Measurements from ENCODE around the gene MCM6.
"Not testable (repeated sequence)": the region's sequence is repeated elsewhere in the genome, so short reads cannot be mapped to it uniquely, and the experiment has no call there.

Gene MCM6

GRCh38 chr2:135890149-135890548, 13.9 kb upstream of the MCM6 start:
- DNase-seq = no peak
- no peak overlapping the region for H3K4me3 Mint-ChIP-seq
- H3K36me3 Mint-ChIP-seq = peaks cover 6% of the 10 kb centered on the region
- H3K27ac Mint-ChIP-seq = no peak overlapping the region
- peaks cover 9% of the 10 kb centered on the region for H3K27me3 Mint-ChIP-seq
- H3K9me3 Mint-ChIP-seq = peaks cover 9% of the 10 kb centered on the region
- CTCF ChIA-PET = no interaction called here
- peaks cover 8% of the 10 kb centered on the region for H3K4me1 Mint-ChIP-seq

DNA sequence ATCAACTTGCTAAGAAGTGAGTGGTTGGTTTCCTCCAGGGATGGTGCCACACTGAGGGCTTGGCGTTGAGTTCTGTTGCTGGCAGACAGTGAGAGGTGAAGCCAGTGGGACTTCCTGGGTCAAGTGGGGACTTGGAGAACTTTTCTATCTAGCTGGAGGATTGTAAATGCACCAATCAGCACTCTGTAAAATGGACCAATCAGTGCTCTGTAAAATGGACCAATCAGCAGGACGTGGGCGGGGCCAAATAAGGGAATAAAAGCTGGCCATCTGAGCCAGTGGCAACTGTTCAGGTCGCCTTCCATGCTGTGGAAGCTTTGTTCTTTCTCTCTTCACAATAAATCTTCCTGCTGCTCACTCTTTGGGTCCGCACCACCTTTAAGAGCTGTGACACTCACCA, 12.3 kb upstream of the MCM6 start:
- peaks cover 13% of the 10 kb centered on the region for H3K27me3 Mint-ChIP-seq
- DNase-seq, CTCF ChIA-PET, H3K4me3 Mint-ChIP-seq, H3K27ac Mint-ChIP-seq, H3K36me3 Mint-ChIP-seq, H3K9me3 Mint-ChIP-seq, H3K4me1 Mint-ChIP-seq: not testable (repeated sequence)

DNA sequence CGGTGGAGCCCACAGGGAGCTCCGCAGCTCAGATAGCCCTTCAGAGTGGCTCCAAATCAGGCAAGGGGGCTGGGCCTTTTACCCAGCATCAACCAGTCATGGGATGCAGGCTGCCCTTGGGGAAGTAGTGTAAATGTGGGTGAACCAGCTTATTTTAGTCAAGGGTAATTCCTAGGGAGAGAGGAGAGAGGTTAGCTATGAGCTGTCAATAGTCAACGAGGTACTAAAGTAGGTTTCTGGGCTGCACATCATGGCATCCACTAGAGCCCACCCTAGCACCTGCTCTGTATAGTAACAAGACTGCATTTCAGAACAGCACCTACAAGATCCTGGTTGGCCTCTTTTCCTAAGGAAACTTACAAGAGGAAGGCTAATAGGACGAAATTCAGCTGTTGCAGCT, 9.5 kb upstream of the MCM6 start:
- CTCF ChIA-PET = interaction anchor here (1.2 to 2.5 kb wide), 2 partner anchors 491 to 499 kb away, joined by 3 to 5 read pairs; no protein-coding TSS in a partner anchor
- DNase-seq = no peak
- Mint-ChIP-seq H3K4me1 (peaks cover 8% of the 10 kb centered on the region), H3K4me3 (no peak overlapping the region), H3K27me3 (peaks cover 29% of the 10 kb centered on the region), H3K36me3 (peaks cover 4% of the 10 kb centered on the region), H3K27ac (no peak overlapping the region), H3K9me3 (peaks cover 9% of the 10 kb centered on the region)

DNA sequence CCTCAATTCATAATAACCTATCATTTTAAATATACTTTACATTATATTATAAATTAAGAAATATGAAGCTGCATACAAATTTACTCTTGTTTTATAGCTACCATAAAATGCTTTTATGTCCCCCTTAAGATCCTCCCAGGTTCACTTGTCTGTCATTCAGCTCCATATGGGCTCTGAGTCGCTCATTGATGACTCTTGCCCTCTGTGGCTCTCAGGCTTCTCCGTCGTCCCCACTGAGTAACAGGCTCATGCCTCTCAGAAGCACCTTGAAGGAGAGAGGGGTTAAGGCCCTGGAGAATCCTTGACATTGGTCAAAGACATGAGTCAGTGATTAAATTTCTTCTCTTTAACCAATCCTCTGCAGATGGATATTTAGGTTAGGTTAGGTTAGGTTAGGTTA, 6.2 kb upstream of the MCM6 start:
- Mint-ChIP-seq H3K4me1 (peaks cover 3% of the 10 kb centered on the region), H3K27ac (no peak overlapping the region), H3K4me3 (no peak overlapping the region), H3K27me3 (peaks cover 29% of the 10 kb centered on the region), H3K9me3 (no peaks in the 10 kb centered on the region), H3K36me3 (peaks cover 2% of the 10 kb centered on the region)
- CTCF ChIA-PET = interaction anchor here (0.8 kb wide), 1 partner anchor 494 kb away, joined by 3 read pairs; no protein-coding TSS in a partner anchor
- no peak for DNase-seq

DNA sequence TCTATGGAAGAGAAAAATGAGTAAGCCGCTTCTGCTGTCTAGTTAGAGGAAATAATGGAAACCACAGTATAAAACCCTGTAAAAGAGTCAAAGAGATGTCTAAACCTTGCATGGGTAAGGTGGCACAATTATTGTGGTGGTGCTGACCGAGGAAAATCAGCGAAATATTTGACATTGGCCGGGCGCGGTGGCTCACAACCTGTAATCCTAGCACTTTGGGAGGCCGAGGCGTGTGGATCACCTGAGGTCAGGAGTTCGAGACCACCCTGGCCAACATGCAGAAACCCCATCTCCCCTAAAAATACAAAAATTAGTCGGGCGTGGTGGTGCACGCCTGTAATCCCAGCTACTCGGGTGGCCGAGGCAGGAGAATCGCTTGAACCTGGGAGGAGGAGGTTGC, 527 bp upstream of the MCM6 start:
- DNase-seq, H3K9me3 Mint-ChIP-seq, H3K27me3 Mint-ChIP-seq, CTCF ChIA-PET: not testable (repeated sequence)
- H3K36me3 Mint-ChIP-seq = peaks cover 26% of the 10 kb centered on the region
- H3K27ac Mint-ChIP-seq = peak overlapping the region; percentile 90
- H3K4me3 Mint-ChIP-seq = peak overlapping the region; percentile 80
- peaks cover 38% of the 10 kb centered on the region for H3K4me1 Mint-ChIP-seq

- peaks cover 45% of the 10 kb centered on the region for H3K4me1 Mint-ChIP-seq
- peaks cover 34% of the 10 kb centered on the region for H3K36me3 Mint-ChIP-seq
- no peaks in the 10 kb centered on the region for H3K9me3 Mint-ChIP-seq
- H3K27me3 Mint-ChIP-seq = no peaks in the 10 kb centered on the region
- CTCF ChIA-PET = interaction anchor here (0.9 to 1.6 kb wide), 3 partner anchors 38 to 78 kb away, joined by 3 to 4 read pairs (median 3); no protein-coding TSS in a partner anchor
- peak overlapping the region; percentile 80 for H3K4me3 Mint-ChIP-seq
- H3K27ac Mint-ChIP-seq = peak overlapping the region; percentile 95
- peak; percentile 83 for DNase-seq
These were observed 665 bp downstream of the MCM6 start for GRCh38 chr2:135875491-135876065.

DNA sequence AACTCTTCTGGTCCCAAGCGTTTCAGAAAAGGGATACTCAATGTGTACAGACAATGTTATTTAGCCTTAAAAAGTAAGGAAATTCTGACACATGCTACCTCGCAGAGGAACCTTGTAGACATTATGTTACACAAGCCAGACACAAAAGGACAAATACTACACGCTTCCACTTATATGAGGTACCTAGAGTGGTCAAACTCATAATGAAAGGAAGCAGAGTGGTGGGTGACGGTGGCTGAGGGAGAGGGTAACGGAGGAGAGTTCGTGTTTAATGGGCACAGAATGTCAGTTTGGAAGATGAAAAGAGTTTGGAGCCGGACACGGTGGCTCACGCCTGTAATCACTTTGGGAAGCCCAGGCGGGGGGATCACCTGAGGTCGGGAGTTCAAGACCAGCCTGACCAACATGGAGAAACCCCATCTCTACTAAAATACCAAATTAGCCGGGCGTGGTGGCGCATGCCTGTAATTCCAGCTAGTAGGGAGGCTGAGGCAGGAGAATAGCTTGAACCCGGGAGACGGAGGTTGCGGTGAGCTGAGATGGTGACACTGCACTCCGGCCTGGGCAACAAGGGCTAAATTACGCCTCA, 1.4 kb downstream of the MCM6 start:
- peaks cover 39% of the 10 kb centered on the region for H3K36me3 Mint-ChIP-seq
- H3K4me1 Mint-ChIP-seq = peaks cover 47% of the 10 kb centered on the region
- H3K27me3 Mint-ChIP-seq = no peaks in the 10 kb centered on the region
- H3K27ac Mint-ChIP-seq = peak overlapping the region; percentile 95
- no peaks in the 10 kb centered on the region for H3K9me3 Mint-ChIP-seq
- DNase-seq = no peak
- CTCF ChIA-PET = interaction anchor here (1.4 to 1.6 kb wide), 2 partner anchors 55 to 77 kb away, joined by 3 to 4 read pairs; no protein-coding TSS in a partner anchor
- H3K4me3 Mint-ChIP-seq = peak overlapping the region; percentile 80

GRCh38 chr2:135870571-135870970, 5.7 kb downstream of the MCM6 start:
- Mint-ChIP-seq H3K4me3 (no peak overlapping the region), H3K27ac (peak overlapping the region; percentile 9), H3K27me3 (no peaks in the 10 kb centered on the region), H3K36me3 (peaks cover 67% of the 10 kb centered on the region), H3K4me1 (peaks cover 52% of the 10 kb centered on the region), H3K9me3 (no peaks in the 10 kb centered on the region)
- CTCF ChIA-PET = no interaction called here
- no peak for DNase-seq

- CTCF ChIA-PET = interaction anchor here (0.7 kb wide), 1 partner anchor 67 kb away, joined by 3 read pairs; no protein-coding TSS in a partner anchor
- H3K27ac Mint-ChIP-seq = no peak overlapping the region
These were observed 13.0 kb downstream of the MCM6 start for GRCh38 chr2:135863233-135863632.

DNA sequence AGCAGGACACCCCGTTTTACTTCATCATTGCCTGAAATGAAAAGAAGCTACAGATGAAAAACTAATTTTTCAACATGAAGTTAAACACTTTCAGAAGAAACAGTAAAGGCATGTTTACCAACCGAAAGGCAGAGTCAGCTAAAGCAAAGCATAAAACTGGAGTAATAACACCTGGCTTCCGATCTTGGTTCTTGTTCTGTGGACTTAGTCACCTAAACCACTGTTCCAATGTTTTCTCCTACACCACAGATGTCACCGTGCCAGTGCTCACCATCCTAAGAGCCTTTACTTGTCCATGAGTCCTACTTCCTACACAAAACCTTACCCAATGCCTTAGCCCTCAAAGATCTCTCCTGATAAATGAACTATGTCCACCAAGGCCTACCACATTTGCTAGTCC, 13.5 kb downstream of the MCM6 start:
- CTCF ChIA-PET = no interaction called here
- Mint-ChIP-seq H3K27ac (peak overlapping the region; percentile 19), H3K9me3 (no peaks in the 10 kb centered on the region), H3K27me3 (no peaks in the 10 kb centered on the region), H3K36me3 (peaks cover 65% of the 10 kb centered on the region), H3K4me3 (no peak overlapping the region), H3K4me1 (peaks cover 20% of the 10 kb centered on the region)
- DNase-seq = no peak

More at GRCh38 chr2:135863233-135863632, 13.0 kb downstream of the MCM6 start:
- DNase-seq = no peak
- H3K36me3 Mint-ChIP-seq = peaks cover 66% of the 10 kb centered on the region
- H3K9me3 Mint-ChIP-seq = no peaks in the 10 kb centered on the region
- no peak overlapping the region for H3K4me3 Mint-ChIP-seq
- peaks cover 23% of the 10 kb centered on the region for H3K4me1 Mint-ChIP-seq
- H3K27me3 Mint-ChIP-seq = no peaks in the 10 kb centered on the region

DNA sequence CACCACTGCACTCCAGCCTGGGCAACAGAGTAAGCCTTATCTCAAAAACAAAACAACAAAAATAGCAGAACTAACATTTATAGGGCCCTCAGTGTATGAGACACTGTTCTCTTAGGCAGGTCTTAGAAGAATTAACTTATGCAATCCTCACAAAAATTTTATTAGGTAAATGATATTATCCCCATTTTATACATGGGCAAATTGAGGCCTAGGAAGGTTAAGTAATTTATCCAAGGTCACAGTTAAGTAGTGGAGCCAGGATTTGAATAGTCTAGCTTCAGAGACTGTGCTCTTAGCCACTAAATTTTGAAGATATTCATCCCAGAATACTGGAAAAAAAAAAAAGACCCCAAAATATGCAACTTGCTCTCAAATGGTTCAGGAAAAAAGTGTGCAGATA, 22.8 kb downstream of the MCM6 start:
- peaks cover 63% of the 10 kb centered on the region for H3K36me3 Mint-ChIP-seq
- no peak for DNase-seq
- CTCF ChIA-PET = no interaction called here
- H3K27me3 Mint-ChIP-seq = no peaks in the 10 kb centered on the region
- no peak overlapping the region for H3K27ac Mint-ChIP-seq
- H3K9me3 Mint-ChIP-seq = no peaks in the 10 kb centered on the region
- no peak overlapping the region for H3K4me3 Mint-ChIP-seq
- no peaks in the 10 kb centered on the region for H3K4me1 Mint-ChIP-seq

- CTCF ChIA-PET = no interaction called here
- peaks cover 61% of the 10 kb centered on the region for H3K36me3 Mint-ChIP-seq
These were observed 24.4 kb downstream of the MCM6 start for GRCh38 chr2:135851858-135852257.

GRCh38 chr2:135850892-135851668, 25.2 kb downstream of the MCM6 start:
- H3K27me3 Mint-ChIP-seq = no peaks in the 10 kb centered on the region

More at GRCh38 chr2:135851858-135852257, 24.4 kb downstream of the MCM6 start:
- Mint-ChIP-seq H3K27ac (no peak overlapping the region), H3K4me3 (no peak overlapping the region), H3K4me1 (no peaks in the 10 kb centered on the region), H3K27me3 (no peaks in the 10 kb centered on the region), H3K9me3 (no peaks in the 10 kb centered on the region)
- DNase-seq = no peak

DNA sequence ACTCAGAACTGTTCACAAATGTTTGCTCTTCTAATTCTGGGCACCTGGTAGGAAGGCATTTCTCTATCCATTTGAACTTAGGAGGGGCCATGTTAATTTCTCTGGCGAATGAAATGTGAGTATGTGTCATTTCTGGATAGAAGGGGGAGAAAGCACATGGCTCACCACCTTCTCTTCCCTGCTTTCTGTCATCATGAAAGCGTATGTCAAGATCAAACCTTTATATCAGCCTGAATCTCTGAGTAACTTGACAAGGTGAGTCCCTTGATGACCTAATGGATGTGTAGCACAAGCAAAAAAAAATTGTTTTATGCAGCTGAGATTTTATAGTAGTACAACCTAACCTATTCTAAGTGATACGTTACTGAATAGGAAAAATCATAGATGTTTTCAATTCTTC, 27.2 kb downstream of the MCM6 start:
- Mint-ChIP-seq H3K4me3 (no peak overlapping the region), H3K27ac (no peak overlapping the region), H3K27me3 (no peaks in the 10 kb centered on the region), H3K4me1 (no peaks in the 10 kb centered on the region), H3K36me3 (peaks cover 63% of the 10 kb centered on the region), H3K9me3 (no peaks in the 10 kb centered on the region)
- no peak for DNase-seq
- CTCF ChIA-PET = no interaction called here

More at GRCh38 chr2:135850892-135851668, 25.2 kb downstream of the MCM6 start:
- Mint-ChIP-seq H3K27ac (peak overlapping the region; percentile 3), H3K4me1 (no peaks in the 10 kb centered on the region), H3K36me3 (peaks cover 57% of the 10 kb centered on the region), H3K9me3 (no peaks in the 10 kb centered on the region), H3K4me3 (no peak overlapping the region)
- CTCF ChIA-PET = no interaction called here
- no peak for DNase-seq
